A549 (cell line): ENCODE data around the gene FAM187B. TPM values are rescaled to one million over a fixed set of nuclear protein-coding genes. Genes with fewer than 3 reads are reported as not detected.

Source experiments
- ATAC-seq, 2 experiments: fragments of 200-7000 bp in 1 of 2; fragments of >200 bp in 1 of 2; cut with Nextera tagmentation in 1 of 2; cut with Tn5 transposase in 1 of 2; 3 replicates each; pipeline versions ENCODE4 v1.8.0 to v1.9.1; 2018 to 2020; ENCODE audit warnings: mild to moderate bottlenecking in 1 of 2, moderate library complexity in 1 of 2
- CTCF ChIA-PET: fragments of 300-600 bp; sonication (Branson Sonifier 250); formaldehyde crosslinking; extraction: SDS; loops from one replicate; lab custom pipeline; 2021; ENCODE audit warnings: antibody characterized with exemption, inconsistent platforms; lab: Yijun Ruan, JAX
- POLR2A ChIA-PET: fragments of 350-600 bp; formaldehyde crosslinking; extraction: SDS; loops from one replicate; lab custom pipeline; 2021; ENCODE audit warnings: antibody characterized with exemption, inconsistent platforms; lab: Yijun Ruan, JAX
- DNase-seq, 2 experiments: peaks; one replicate each; pipeline versions ENCODE4 v3.0.0 to v3.0.0-alpha.2; 2011 to 2016; ENCODE audit warnings: low read depth in 1 of 2, low spot score in 1 of 2
- FAIRE-seq: peaks from 2 replicates; lab custom pipeline; 2011; peaks lifted over from hg19 to GRCh38; lab: Jason Lieb, UNC
- H3K27ac ChIP-seq, 2 experiments: fragments of >200 bp; sonication (Bioruptor Twin); formaldehyde crosslinking; 3 replicates each; pipeline ENCODE4 v1.5.1; 2016 to 2017
- H3K4me1 ChIP-seq: fragments of >200 bp; sonication (Bioruptor Twin); formaldehyde crosslinking; 3 replicates; pipeline ENCODE4 v1.6.1; 2016
- H3K4me2 ChIP-seq: fragments of >200 bp; sonication (Bioruptor Twin); formaldehyde crosslinking; 3 replicates; pipeline ENCODE4 v1.6.1; 2016
- H3K4me3 ChIP-seq: fragments of >200 bp; sonication (Bioruptor Twin); formaldehyde crosslinking; 3 replicates; pipeline ENCODE4 v1.5.1; 2016
- H3K9me3 ChIP-seq: fragments of >200 bp; sonication (Bioruptor Twin); formaldehyde crosslinking; 3 replicates; pipeline ENCODE4 v1.6.1; 2016
- ATOH8 ChIP-seq: fragments of 250-450 bp; sonication (Bioruptor Pico); IDR thresholded peaks from 2 replicates; pipeline ENCODE4 v1.5.0; 2020; ENCODE audit warnings: low read depth, mild to moderate bottlenecking, moderate library complexity
- BCL3 ChIP-seq: fragments of >200 bp; sonication (Bioruptor Twin); formaldehyde crosslinking; IDR thresholded peaks from 3 replicates; pipeline ENCODE4 v1.6.1; 2016
- CEBPB ChIP-seq, 2 experiments: fragments of >200 bp in 1 of 2; sonication (Bioruptor Twin) in 1 of 2; formaldehyde crosslinking in 1 of 2; IDR thresholded peaks; 2 replicates each; pipeline ENCODE4 v1.6.1; 2012 to 2016
- GATA3 ChIP-seq: IDR thresholded peaks from 2 replicates; pipeline ENCODE4 v1.6.1; 2012; ENCODE audit warnings: borderline replicate concordance
- HES2 ChIP-seq: fragments of >200 bp; sonication (Bioruptor Twin); formaldehyde crosslinking; IDR thresholded peaks from 2 replicates; pipeline ENCODE4 v1.6.1; 2016
- HEYL ChIP-seq: fragments of 250-450 bp; sonication (Bioruptor Pico); IDR thresholded peaks from 2 replicates; pipeline ENCODE4 v1.8.0; 2021; ENCODE audit warnings: mild to moderate bottlenecking, moderate library complexity
- HOXA7 ChIP-seq: fragments of 250-450 bp; sonication (Bioruptor Pico); IDR thresholded peaks from 2 replicates; pipeline ENCODE4 v1.5.0; 2020; ENCODE audit warnings: mild to moderate bottlenecking, moderate library complexity
- JUN ChIP-seq, 2 experiments: fragments of >200 bp; sonication (Bioruptor Twin); formaldehyde crosslinking; IDR thresholded peaks; 2 replicates in 1 of 2; 3 replicates in 1 of 2; pipeline ENCODE4 v1.6.1; 2016 to 2017
- JUNB ChIP-seq: fragments of >200 bp; sonication (Bioruptor Twin); formaldehyde crosslinking; IDR thresholded peaks from 2 replicates; pipeline ENCODE4 v1.6.1; 2016
- KDM1A ChIP-seq: fragments of 200-600 bp; sonication (generic); IDR thresholded peaks from 2 replicates; pipeline ENCODE4 v1.6.1; 2016; ENCODE audit warnings: low read depth, mild to moderate bottlenecking
- KDM5A ChIP-seq: fragments of 200-600 bp; sonication (generic); IDR thresholded peaks from 2 replicates; pipeline ENCODE4 v1.6.1; 2016; ENCODE audit warnings: antibody characterized with exemption, mild to moderate bottlenecking
- MAFK ChIP-seq: fragments of 450-650 bp; IDR thresholded peaks from 2 replicates; pipeline ENCODE4 v1.6.1; 2014; ENCODE audit not compliant: partially characterized antibody
- MAX ChIP-seq: IDR thresholded peaks from 2 replicates; pipeline ENCODE4 v1.6.1; 2012
- MAZ ChIP-seq: fragments of 150-350 bp; IDR thresholded peaks from 2 replicates; pipeline ENCODE4 v1.6.1; 2014; ENCODE audit warnings: antibody characterized with exemption, low read depth, low read length, borderline replicate concordance
- MYC ChIP-seq: IDR thresholded peaks from 2 replicates; pipeline ENCODE4 v1.6.1; 2012; ENCODE audit warnings: mild to moderate bottlenecking, inconsistent platforms, low read length, improper control_type of control experiment, borderline replicate concordance
- PBX3 ChIP-seq: IDR thresholded peaks from 2 replicates; pipeline ENCODE4 v1.6.1; 2012
- PHF8 ChIP-seq: fragments of 200-600 bp; sonication (generic); IDR thresholded peaks from 2 replicates; pipeline ENCODE4 v1.6.1; 2016; ENCODE audit warnings: low read depth, mild to moderate bottlenecking, antibody characterized with exemption, moderate library complexity, borderline replicate concordance
- POLR2A ChIP-seq: IDR thresholded peaks from 2 replicates; pipeline ENCODE4 v1.6.1; 2012; ENCODE audit warnings: mild to moderate bottlenecking, low read length
- POLR2AphosphoS2 ChIP-seq: conservative IDR thresholded peaks from 2 replicates; pipeline ENCODE4 v1.6.1; 2012; ENCODE audit warnings: low read length, improper control_type of control experiment, inconsistent platforms
- RARB ChIP-seq: fragments of 250-450 bp; sonication (Bioruptor Pico); IDR thresholded peaks from 2 replicates; pipeline ENCODE4 v1.8.0; 2021; ENCODE audit warnings: mild to moderate bottlenecking, moderate library complexity
- RNF2 ChIP-seq: fragments of 200-600 bp; sonication (generic); IDR thresholded peaks from 2 replicates; pipeline ENCODE4 v1.6.1; 2016; ENCODE audit warnings: low read depth, mild to moderate bottlenecking, antibody characterized with exemption, moderate library complexity, borderline replicate concordance
- SMC3 ChIP-seq: fragments of >200 bp; sonication (Bioruptor Twin); formaldehyde crosslinking; IDR thresholded peaks from 3 replicates; pipeline ENCODE4 v1.6.1; 2018; ENCODE audit warnings: inconsistent platforms
- TFCP2L1 ChIP-seq: fragments of 250-450 bp; sonication (Bioruptor Pico); IDR thresholded peaks from 2 replicates; pipeline ENCODE4 v1.5.0; 2021; ENCODE audit warnings: mild to moderate bottlenecking
- USF2 ChIP-seq: fragments of 450-650 bp; IDR thresholded peaks from 2 replicates; pipeline ENCODE4 v1.6.1; 2014; ENCODE audit warnings: antibody characterized with exemption
- WGBS: methylation state at CpG from one replicate; pipeline ENCODE4 v1.1.6; 2017; ENCODE audit errors: missing lambda C conversion rate; 5-methylcytosine and 5-hydroxymethylcytosine counted together
- polyA plus RNA-seq, 4 experiments: library from polyadenylated mRNA; depleted of rRNA in 3 of 4; stranded (reverse); fragments of >200 nt; fragmentation: RNase III in 1 of 4; extraction: RNeasy Plus Mini Kit Qiagen cat#74134 plus additional on column Dnase treatment in 1 of 4; gene quantifications; 2 replicates in 3 of 4; 3 replicates in 1 of 4; pipeline ENCODE4 v1.2.3, GENCODE V29; 2011 to 2017

Gene FAM187B
- polyA plus RNA-seq, 2 of the 4 experiments (the other 2 are of a cell fraction), result not detected

GRCh38 chr19:35267818-35268535 is 39.4 kb upstream of the FAM187B start:
- ChIA-PET CTCF (interaction anchor here (0.5 to 5.6 kb wide), 6 partner anchors 11 to 661 kb away, joined by 3 to 97 read pairs (median 4); partner anchors contain the start of genes FXYD7 and HAMP), POLR2A (interaction anchor here (0.5 to 1.0 kb wide), 4 partner anchors 36 to 380 kb away, joined by 3 to 8 read pairs (median 4); partner anchors contain the start of gene COX6B1)
- H3K4me1 ChIP-seq, result peaks cover 14% of the 10 kb centered on the region
- H3K27ac ChIP-seq, result peak overlapping the region; percentile 97 to 99
- ATAC-seq (peak; percentile 35 to 70), FAIRE-seq (no peak), DNase-seq (peak; percentile 87 to 99)
- under 1% methylated on average over 42 of the region's 100 CpGs for WGBS
- TF ChIP-seq PHF8 (peak; percentile 79; the same call in 1 of the 2 replicates), POLR2AphosphoS2 (no peak), JUN (IDR thresholded peaks at IDR 0.05) (peak; percentile 83 to 93), MYC (peak; percentile 31; the same call in 1 of the 2 replicates), ATOH8 (CRISPR knock-in tag) (no peak), POLR2A (peak; percentile 70), HOXA7 (CRISPR knock-in tag) (0 out of 2 replicates have a peak, but pooled peaks have one; percentile 59), BCL3 (peak; percentile 93)
- H3K4me2 ChIP-seq, result peak overlapping the region; percentile 93
- H3K4me3 ChIP-seq, result peak overlapping the region; percentile 81
- no peaks in the 10 kb centered on the region for H3K9me3 ChIP-seq

GRCh38 chr19:35267353-35267817 is 38.8 kb upstream of the FAM187B start:
- ATAC-seq (peak in 1 of 2 experiments; percentile 58; a peak in 3 of 6 replicates), DNase-seq (peak in 1 of 2 experiments; percentile 56), FAIRE-seq (no peak)
- 2% methylated on average over 36 of the region's 40 CpGs for WGBS
- peak overlapping the region; percentile 97 to 99 for H3K27ac ChIP-seq
- ChIA-PET POLR2A (interaction anchor here (0.5 to 1.0 kb wide), 2 partner anchors 126 to 381 kb away, joined by 3 to 5 read pairs; partner anchors contain the start of gene COX6B1), CTCF (interaction anchor here (0.6 to 5.6 kb wide), 7 partner anchors 10 to 584 kb away, joined by 3 to 97 read pairs (median 5); partner anchors contain the start of genes FXYD7 and HAMP)
- no peaks in the 10 kb centered on the region for H3K9me3 ChIP-seq
- H3K4me2 ChIP-seq, result peak overlapping the region; percentile 93
- peaks cover 14% of the 10 kb centered on the region for H3K4me1 ChIP-seq
- TF ChIP-seq MAZ (no peak), PBX3 (peak; percentile 66), MAX (peak; percentile 30)
- H3K4me3 ChIP-seq, result peak overlapping the region; percentile 81

- no peak for FAIRE-seq
- 53% methylated on average over 28 of the region's 39 CpGs for WGBS
- DNase-seq, result peak in 1 of 2 experiments; percentile 82
- H3K9me3 ChIP-seq, result no peaks in the 10 kb centered on the region
- H3K4me3 ChIP-seq, result peak overlapping the region; percentile 81
- H3K27ac ChIP-seq, result peak overlapping the region; percentile 97 to 99
- peak overlapping the region; percentile 93 for H3K4me2 ChIP-seq
- peak in 1 of 2 experiments; percentile 25; a peak in 3 of 6 replicates for ATAC-seq
- CTCF ChIA-PET, result interaction anchor here (0.8 to 5.6 kb wide), 10 partner anchors 10 to 222 kb away, joined by 3 to 97 read pairs (median 4); partner anchors contain the start of genes FXYD7, HAMP and LGI4
- POLR2A ChIA-PET, result no interaction called here
- H3K4me1 ChIP-seq, result peaks cover 14% of the 10 kb centered on the region
- TF ChIP-seq GATA3, result 0 out of 2 replicates have a peak, but pooled peaks have one; percentile 10
- TF ChIP-seq SMC3, result no peak
- no peak for TF ChIP-seq KDM1A
- TF ChIP-seq KDM5A, result no peak
- no peak for TF ChIP-seq HES2
- TF ChIP-seq HOXA7 (CRISPR knock-in tag), result no peak
- no peak for TF ChIP-seq HEYL (CRISPR knock-in tag)
- no peak for TF ChIP-seq USF2
- TF ChIP-seq ATOH8 (CRISPR knock-in tag), result no peak
- no peak for TF ChIP-seq CEBPB (IDR thresholded peaks at IDR 0.05)
- no peak for TF ChIP-seq RARB
- 0 out of 2 replicates have a peak, but pooled peaks have one; percentile 10 for TF ChIP-seq RNF2
- TF ChIP-seq JUNB, result no peak
- TF ChIP-seq TFCP2L1 (CRISPR knock-in tag), result 0 out of 2 replicates have a peak, but pooled peaks have one; percentile 41
- no peak for TF ChIP-seq MAFK
Observed at GRCh38 chr19:35266520-35267352, 38.2 kb upstream of the FAM187B start.
